GM12874 (cell line): Measurements from ENCODE around the gene AKAP9.

Source experiments
- TF ChIP-seq, protein P1 (sequence below): IDR thresholded peaks from 2 replicates; pipeline ENCODE4 v1.5.1; 2011; ENCODE audit warnings: low read depth, mild to moderate bottlenecking, control low read depth, low read length, moderate library complexity; ENCODE audit not compliant: insufficient read depth

Gene AKAP9

DNA sequence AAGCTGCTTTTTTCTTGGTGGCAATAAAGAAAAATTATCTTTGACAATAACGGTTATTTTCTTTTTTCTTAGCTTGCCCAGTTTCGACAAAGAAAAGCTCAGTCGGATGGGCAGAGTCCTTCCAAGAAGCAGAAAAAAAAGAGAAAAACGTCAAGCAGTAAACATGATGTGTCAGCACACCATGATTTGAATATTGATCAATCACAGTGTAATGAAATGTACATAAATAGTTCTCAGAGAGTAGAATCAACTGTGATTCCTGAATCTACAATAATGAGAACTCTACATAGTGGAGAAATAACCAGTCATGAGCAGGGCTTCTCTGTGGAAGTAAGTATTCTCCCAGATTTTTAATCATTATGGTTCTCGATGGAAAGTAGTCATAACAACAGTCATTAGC lies 33.0 kb downstream of the AKAP9 start:
- TF ChIP-seq, protein P1, sequence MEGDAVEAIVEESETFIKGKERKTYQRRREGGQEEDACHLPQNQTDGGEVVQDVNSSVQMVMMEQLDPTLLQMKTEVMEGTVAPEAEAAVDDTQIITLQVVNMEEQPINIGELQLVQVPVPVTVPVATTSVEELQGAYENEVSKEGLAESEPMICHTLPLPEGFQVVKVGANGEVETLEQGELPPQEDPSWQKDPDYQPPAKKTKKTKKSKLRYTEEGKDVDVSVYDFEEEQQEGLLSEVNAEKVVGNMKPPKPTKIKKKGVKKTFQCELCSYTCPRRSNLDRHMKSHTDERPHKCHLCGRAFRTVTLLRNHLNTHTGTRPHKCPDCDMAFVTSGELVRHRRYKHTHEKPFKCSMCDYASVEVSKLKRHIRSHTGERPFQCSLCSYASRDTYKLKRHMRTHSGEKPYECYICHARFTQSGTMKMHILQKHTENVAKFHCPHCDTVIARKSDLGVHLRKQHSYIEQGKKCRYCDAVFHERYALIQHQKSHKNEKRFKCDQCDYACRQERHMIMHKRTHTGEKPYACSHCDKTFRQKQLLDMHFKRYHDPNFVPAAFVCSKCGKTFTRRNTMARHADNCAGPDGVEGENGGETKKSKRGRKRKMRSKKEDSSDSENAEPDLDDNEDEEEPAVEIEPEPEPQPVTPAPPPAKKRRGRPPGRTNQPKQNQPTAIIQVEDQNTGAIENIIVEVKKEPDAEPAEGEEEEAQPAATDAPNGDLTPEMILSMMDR: no peak

DNA sequence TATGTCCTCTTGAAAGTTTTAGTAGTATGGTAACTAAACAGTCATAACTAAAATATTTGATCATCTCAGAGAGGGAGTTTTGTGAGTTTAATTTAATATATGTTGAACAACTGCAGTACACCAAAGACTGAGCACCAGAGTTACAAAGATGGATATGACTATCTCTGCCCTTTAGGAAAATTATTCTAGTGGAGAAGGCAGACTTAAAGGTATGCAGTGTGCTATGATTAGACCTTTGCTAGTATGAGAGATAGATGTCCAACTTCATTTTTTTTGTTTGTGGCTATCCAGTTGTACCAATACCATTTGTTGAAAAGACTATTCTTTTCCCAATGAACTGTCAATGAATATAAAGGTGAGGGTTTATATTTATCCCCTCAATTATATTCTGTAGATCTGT lies 33.4 kb downstream of the AKAP9 start:
- TF ChIP-seq, protein P1: no peak

DNA sequence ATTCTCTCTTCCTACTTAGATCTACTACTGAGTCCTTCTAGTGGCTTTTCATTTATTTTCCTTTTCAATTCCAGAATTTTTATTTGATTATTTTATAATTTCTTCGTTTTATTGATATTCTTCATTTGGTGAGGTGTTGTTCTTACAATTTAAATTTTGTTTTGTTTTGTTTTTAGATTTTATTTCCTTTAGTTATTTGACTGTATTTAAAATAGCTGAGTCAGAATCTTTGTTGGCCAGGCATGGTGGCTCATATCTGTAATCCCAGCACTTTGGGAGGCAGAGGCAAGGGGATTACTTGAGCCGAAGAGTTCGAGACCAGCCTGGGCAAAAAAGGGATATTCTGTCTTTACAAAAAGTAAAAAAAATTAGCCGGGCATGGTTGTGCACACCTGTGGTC lies 36.1 kb downstream of the AKAP9 start:
- TF ChIP-seq, protein P1: no peak

DNA sequence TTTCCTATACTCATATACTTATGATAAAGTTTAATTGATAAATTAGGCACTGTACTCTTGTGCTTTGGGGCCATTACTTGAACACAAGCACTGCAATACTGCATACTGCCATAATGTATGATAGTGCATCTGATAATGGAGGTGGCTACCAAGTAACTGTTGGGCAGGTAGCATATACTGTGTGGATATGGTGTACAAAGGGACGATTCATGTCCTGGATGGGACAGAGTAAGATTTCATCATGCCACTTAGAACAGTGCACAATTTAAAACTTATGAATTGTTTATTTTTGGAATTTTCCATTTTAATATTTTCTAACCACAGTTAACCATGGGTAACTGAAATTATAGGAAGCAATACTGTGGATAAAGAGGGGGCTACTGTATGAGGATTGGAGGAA lies 38.9 kb downstream of the AKAP9 start:
- TF ChIP-seq, protein P1: no peak

DNA sequence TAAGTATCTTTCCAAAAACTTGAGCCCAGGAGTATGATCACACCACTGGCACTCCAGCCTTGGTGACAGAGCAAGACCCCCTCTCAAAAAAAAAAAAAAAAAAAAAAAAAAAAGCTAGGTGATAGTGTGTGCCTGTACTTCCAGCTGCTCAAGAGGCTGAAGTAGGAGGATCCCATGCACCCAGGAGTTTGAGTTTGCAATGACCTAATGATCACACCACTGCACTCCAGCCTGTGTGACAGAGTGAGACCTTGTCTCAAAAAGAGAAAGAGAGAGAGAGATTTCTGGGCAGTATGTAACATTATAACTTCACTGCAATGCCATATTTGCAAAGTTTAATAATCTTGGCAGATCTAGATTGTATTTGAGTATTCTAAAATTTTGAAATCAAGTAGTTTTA lies 47.6 kb downstream of the AKAP9 start:
- TF ChIP-seq, protein P1: no peak

DNA sequence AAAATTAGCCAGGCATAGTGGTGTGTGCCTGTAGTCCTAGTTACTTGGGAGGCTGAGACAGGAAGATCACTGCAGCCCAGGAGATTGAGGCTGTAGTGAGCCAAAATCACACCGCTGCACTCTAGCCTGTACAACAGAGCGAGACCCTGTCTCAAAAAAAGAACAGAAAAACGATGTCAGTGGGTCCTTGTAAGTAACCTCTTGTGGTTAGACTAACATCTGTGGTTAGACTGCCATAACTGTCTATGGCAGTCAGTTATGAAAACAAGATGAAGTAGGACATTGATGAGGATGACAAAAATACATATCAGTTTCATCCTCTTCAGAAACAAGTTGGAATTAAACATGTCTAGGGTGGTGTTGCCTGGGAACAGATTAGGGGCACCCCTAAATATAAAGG lies 53.3 kb downstream of the AKAP9 start:
- TF ChIP-seq, protein P1: no peak

DNA sequence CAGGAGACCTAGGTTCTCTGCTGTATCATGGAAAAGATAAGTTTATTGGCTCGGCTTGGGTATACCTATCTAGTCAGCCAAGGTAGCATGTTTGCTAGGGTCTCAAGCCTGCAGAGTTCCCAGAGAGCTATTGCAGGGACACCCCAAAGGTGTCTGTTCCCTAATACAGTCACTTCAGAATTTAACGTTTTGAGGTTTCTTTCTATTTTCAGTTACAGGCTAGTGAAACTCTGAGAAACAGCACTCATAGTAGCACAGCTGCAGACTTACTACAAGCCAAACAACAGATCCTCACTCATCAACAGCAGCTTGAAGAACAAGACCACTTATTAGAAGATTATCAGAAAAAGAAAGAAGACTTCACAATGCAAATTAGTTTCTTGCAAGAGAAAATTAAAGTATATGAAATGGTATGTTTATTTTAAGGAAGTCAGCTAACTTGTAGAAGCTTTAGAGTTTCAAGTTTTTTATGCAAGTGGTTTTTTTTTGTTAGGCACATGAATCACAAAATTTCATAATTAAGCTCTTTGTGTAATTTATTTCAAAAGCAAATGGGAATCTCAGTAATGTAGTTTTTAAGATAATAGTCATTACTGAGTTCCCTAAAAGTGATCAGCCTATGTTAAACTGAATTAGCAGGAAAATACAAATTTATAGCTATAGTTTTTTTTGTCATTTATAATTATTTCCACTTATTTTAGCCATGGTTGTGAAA lies 54.9 kb downstream of the AKAP9 start:
- TF ChIP-seq, protein P1: no peak
